H54 (cell line): ENCODE data around the gene NGF.

Experiments
- DNase-seq: peaks from one replicate; pipeline ENCODE4 v3.0.0; 2011; ENCODE audit warnings: low spot score, mixed read lengths; ENCODE audit not compliant: insufficient read length
- FAIRE-seq: peaks from 3 replicates; lab custom pipeline; 2011; peaks lifted over from hg19 to GRCh38; lab: Jason Lieb, UNC
- POLR2A ChIP-seq: IDR thresholded peaks from 2 replicates; pipeline ENCODE4 v1.6.1; 2011; ENCODE audit warnings: low read depth, mild to moderate bottlenecking, low read length

The NGF gene

GRCh38 chr1:115286431-115287205 is 51.4 kb downstream of the NGF start:
- no peak for DNase-seq
- no peak for TF ChIP-seq POLR2A
- FAIRE-seq: no peak

DNA sequence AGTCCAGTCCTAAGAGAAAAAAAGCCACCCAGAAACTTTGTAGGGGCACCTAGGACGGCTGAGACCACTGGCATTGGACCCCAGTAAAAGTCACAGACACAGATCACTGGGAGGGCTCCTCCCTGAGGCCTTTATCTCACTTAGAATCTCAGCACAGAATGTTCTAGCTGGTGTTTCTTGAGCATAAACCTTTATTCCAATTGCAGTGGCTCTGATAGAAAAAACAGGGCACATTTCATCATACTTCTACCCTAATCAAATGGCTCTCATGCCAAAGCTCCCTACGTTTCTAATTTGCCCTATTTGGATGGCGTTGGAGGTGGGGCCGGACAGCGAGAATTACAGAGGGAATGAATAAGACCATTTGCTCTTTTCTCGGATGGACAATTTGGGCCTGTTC is 53.8 kb downstream of the NGF start:
- no peak for TF ChIP-seq POLR2A
- DNase-seq (no peak), FAIRE-seq (no peak)

DNA sequence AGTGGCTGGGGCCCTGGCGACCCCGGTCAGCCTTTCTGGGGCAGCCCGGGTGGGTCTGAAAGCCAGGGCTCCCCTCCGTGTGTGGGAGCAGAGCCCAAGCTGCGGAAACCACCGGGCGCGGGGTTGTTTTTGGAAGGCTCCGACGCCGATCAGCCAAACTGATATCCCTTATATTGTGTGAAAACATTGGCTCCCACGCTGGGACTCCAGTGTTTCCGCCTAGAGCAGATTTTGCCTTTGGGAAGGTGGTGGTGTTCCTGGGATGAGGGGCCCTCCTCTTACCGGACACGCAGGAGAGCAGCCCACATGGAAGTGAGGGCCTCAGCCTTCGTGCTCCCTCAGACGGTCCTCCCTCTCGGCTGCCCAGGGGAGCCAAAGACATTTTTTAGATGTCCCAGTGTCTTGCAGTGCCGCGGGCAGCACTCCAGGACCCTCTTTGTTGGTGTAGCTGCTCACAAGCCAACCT is 54.3 kb downstream of the NGF start:
- DNase-seq (no peak), FAIRE-seq (no peak)
- TF ChIP-seq POLR2A: no peak

DNA sequence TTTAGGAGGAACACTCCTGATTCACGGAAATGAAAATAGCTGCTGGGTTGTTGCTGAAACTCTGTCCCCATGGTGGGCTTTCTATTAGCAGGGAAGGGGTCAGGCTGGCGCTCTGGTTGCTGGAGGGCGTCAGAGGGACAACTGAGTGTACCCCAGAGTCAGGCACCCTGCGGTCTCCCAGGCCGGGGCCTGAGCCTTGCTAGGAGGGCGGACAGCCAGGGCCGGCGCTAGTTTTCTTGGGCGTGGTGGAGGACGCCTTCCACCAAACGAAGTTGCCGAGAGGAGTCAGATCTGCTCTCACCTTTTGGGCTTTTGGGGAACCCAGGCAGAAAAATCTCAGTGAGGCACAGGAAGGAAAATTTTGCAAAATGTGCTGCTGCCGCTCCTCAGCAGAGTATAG is 54.8 kb downstream of the NGF start:
- FAIRE-seq (no peak), DNase-seq (no peak)
- no peak for TF ChIP-seq POLR2A

- TF ChIP-seq POLR2A: no peak
- FAIRE-seq (no peak), DNase-seq (no peak)
These were observed 55.2 kb downstream of the NGF start for GRCh38 chr1:115282807-115283208.

DNA sequence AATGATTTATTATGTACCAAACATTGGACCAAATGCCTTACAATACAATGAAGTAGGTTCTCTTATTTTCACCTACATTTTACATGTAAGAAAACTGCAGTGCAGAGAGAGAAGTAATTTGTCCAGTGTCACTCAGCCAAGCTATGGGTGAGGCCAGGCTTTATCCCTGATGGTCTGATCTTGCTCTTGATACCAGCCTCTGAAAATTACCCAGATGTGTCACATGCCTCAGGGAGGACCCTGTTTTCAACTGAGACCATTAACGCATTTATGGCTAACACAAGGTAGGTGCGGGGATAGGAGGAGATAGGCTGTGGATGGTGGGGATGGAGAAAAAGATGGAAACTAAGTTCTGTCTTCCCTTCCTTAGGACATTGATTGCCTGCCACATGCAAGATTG is 56.9 kb downstream of the NGF start:
- no peak for DNase-seq
- FAIRE-seq: no peak
- TF ChIP-seq POLR2A: no peak

- FAIRE-seq (no peak), DNase-seq (no peak)
- no peak for TF ChIP-seq POLR2A
These were observed 58.0 kb downstream of the NGF start for GRCh38 chr1:115280064-115280463.

GRCh38 chr1:115278211-115278610 is 59.8 kb downstream of the NGF start:
- DNase-seq (no peak), FAIRE-seq (no peak)
- no peak for TF ChIP-seq POLR2A

GRCh38 chr1:115277276-115277675 is 60.8 kb downstream of the NGF start:
- FAIRE-seq (no peak), DNase-seq (no peak)
- no peak for TF ChIP-seq POLR2A

- DNase-seq: no peak
- FAIRE-seq: no peak
These were observed 62.8 kb downstream of the NGF start for GRCh38 chr1:115275216-115275615.

DNA sequence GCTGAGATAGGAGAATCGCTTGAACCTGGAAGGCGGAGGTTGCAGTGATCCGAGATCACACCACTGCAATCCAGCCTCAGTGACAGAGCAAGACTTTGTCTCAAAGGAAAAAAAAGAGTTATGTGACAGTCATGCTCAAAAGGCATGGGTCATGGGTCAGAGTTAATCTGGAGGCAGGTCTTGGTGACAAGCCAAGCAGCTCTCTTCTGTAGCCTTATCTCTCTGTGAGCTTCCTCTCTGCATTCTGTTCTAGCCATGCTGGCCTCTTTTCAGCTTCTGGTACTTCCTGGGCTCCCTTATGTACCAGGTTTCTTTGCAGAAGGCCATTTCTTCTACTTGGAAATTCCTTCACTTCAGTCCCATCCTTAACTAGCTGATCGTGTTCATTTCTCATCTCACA is 63.6 kb downstream of the NGF start:
- DNase-seq (no peak), FAIRE-seq (no peak)
- no peak for TF ChIP-seq POLR2A

More at GRCh38 chr1:115275216-115275615, 62.8 kb downstream of the NGF start:
- TF ChIP-seq POLR2A: no peak

DNA sequence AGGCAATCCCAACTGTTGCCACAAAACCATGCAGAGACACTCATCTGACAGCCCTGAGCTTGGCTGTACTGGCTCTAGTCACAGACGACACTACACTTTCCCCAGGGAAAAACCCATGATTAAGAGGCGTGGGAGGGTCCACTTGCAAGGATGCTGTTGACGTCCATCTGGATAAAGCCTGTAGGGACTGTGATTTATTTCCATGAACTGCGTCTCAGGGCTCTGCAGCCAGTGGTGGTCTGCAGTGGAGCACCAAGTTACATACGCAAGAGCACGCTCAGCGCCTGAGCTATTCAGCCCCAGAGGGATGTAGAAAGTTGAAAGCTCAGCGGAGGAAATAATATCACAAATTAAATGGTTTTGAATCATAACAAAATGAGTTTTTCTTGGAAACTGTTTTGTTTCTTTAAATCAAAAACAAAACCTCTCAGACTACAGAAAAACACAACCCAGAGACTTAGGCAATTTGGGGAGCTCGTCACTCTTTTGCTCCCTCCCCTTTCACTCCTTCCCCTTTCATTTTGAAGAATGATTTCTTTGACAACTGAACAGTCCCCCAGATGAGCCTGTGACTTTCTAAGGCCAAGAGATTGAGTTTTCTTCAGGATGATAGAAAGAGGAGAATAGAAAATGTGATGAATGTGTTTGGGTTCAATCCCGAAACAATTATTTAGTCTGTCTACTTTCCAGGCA is 71.2 kb downstream of the NGF start:
- no peak for TF ChIP-seq POLR2A
- FAIRE-seq: no peak
- no peak for DNase-seq

- no peak for TF ChIP-seq POLR2A
- DNase-seq (no peak), FAIRE-seq (no peak)
These were observed 73.0 kb downstream of the NGF start for GRCh38 chr1:115265099-115265498.

DNA sequence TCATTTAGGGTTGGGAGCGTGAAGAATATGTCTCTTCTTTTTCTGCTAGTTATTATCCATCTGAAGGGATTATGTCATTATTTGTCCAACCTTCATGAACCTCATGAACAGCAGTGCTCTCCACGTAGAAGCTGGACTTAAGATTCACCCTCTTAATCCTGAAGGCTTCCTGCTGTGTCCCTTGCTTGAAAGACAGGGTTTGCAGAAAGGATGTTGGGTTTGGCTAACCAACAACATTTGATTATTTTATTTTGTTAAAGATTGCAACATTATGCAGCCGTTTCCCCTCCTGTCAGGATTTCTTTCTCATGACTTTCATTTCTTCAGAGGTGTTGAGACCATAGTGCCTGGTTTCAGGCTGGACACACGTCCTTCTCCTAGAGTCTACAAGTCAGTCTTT is 75.2 kb downstream of the NGF start:
- FAIRE-seq: no peak
- DNase-seq: no peak
- TF ChIP-seq POLR2A: no peak

DNA sequence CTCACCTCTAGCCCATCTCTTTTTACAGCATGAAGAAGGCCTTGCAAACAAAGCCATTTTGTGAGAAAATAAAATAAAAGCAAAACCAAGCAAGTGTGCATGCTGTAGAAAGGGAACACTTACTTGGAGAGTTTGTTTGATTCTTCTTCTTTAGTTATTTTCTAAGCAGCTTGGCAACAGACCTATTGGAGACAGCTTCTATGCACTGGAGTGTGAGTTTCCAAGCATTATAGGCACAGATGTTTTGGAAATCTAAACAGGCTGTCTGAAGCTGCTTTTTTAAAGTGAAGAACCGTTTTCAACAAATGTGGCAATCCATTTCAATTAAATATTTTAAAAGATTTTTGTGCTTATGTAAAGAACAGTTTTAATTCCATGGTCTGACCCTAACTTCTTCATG is 76.6 kb downstream of the NGF start:
- FAIRE-seq: no peak
- no peak for DNase-seq
- TF ChIP-seq POLR2A: no peak
